IPS-18c (cell line): ENCODE data around the gene UCMA.
"Not testable (repeated sequence)": the region's sequence is repeated elsewhere in the genome, so short reads cannot be mapped to it uniquely, and the experiment has no call there.

Experiments used
- H3K4me3 ChIP-seq: 2 replicates; pipeline ENCODE4 v1.7.0; 2013; ENCODE audit warnings: low read depth, mild to moderate bottlenecking, low read length, moderate library complexity; ENCODE audit not compliant: insufficient read depth
- H3K9me3 ChIP-seq: one replicate; pipeline ENCODE4 v1.6.1; 2013; ENCODE audit warnings: mild to moderate bottlenecking, low read length, moderate library complexity; ENCODE audit not compliant: control insufficient read depth, insufficient read depth

The UCMA gene, protein sequence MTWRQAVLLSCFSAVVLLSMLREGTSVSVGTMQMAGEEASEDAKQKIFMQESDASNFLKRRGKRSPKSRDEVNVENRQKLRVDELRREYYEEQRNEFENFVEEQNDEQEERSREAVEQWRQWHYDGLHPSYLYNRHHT

DNA sequence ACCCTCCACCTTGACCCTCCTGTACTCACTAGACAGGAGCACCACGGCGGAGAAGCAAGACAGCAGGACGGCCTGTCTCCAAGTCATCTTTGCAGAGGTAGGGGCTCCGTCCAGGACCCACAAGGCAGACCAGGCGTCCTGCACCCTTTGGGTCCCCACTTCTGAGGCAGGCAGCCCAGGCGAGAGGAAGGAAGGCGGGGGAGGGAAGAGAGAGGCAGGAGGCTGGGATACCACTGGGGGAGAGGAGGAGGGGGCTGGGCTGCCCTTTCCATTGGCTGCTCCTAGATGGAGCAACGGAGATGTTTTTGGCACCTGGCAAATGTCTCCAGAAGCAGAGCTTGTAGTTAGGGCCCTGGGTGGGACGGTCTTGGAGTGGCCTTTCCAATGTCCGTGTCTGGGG lies at the start of gene UCMA:
UCMA (minus strand) TSS at position 203 of the 400 bp plus-strand sequence; CDS start at position 87, 116 bp downstream.
- no peak within 1 kb of the TSS for H3K4me3 ChIP-seq
- no peaks in the 10 kb centered on the region for H3K9me3 ChIP-seq

DNA sequence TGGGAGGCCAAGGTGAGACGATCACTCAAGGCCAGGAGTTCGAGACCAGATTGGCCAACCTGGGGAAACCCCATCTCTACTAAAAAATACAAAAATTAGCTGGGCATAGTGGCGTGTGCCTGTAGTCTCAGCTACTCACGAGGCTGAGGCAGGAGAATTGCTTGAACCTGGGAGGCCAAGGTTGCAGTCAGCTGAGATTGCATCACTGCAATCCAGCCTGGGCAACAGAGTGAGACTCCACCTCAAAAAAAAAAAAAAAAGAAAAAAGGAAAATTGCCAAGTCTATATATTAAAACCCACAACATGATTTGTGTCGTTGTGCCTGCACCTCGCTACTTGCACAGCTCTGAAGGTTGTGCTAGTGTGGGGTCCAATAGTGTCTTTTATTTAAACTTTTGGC lies 48.2 kb upstream of the UCMA start:
- not testable (repeated sequence) for H3K9me3 ChIP-seq, H3K4me3 ChIP-seq

DNA sequence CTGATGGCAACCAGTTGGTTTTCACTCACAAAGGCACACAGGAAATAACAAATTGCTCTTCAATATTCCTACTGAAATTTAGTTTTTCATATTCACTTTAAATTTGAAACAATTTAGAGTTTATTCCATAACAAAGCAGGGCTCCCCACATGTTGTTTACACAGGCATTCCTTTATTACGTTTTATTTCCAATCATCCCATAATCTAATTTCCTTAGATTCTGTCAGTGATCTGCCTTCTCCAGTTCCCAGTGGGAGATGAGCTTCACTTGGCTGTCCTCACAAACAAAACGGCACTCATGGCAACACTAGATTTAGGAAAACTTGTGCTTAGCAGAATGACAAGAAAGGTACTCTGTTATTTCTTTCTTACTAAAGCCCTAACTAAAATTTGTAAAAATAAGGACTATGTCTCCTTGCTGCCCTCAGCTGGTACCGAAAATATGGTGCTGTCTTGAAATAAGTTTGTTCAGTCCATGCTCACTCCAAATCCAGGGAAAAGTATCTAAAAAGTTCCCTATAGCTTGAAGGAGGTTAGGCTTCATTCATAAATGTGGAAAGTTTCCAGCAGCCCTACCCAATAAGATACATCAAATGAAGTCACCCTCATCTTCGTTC lies 42.7 kb upstream of the UCMA start:
- H3K9me3 ChIP-seq: no peaks in the 10 kb centered on the region
- no peak overlapping the region for H3K4me3 ChIP-seq

GRCh38 chr10:13276146-13276545 lies 42.0 kb upstream of the UCMA start:
- not testable (repeated sequence) for H3K9me3 ChIP-seq, H3K4me3 ChIP-seq

DNA sequence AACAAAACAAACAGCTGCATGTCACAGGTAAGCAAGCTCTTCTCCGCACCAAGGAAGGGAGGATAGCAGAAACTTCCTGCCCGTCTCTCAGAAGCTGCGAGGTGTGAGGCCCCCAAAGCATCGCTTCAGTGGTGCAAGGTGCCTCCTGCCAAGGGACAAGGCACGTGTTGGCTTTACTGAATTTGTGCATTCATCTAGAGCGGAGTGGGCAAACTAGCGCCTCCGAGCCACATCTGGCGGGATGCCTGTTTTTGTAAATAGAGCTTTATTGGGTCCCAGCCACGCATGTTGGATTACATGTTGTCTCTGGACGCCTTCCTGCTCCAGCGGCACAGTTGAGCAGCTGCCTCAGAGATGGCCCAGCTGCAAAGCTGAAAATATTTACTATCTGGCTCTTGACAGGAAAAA lies 38.0 kb upstream of the UCMA start:
- H3K4me3 ChIP-seq: no peak overlapping the region
- H3K9me3 ChIP-seq: no peaks in the 10 kb centered on the region

- Histone ChIP-seq H3K9me3 (no peaks in the 10 kb centered on the region), H3K4me3 (no peak overlapping the region)
These were observed 37.5 kb upstream of the UCMA start for GRCh38 chr10:13271552-13272163.

DNA sequence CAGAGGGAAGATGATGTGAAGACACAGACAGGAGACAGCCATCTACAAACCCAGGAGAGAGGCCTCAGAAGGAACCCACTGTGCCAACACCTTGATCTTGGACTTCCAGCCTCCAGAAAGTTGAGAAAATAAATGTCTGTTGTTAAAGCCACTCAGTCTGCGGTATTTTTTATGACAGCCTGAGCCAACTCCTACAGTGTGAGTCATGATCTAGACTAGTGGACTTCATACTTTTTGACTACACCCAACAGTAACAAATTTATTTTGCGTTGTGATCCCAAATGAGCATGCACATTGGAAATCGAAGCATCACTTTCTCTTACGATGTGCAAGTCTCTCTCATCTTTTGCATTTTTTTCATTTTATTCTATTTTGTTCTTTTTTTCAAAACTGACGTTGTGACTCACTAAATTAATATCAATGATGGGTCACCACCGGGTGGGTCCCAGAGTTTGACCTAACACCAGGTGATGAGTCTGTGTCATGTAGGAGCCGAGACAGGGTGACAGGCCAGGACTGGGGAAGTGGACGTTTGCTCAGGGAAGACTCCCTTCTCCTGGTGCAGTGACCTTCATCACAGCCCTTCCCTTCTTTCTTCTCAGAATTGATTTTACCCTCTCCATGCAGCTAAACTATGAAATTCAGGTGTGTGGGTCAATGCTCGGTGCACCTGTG lies 36.8 kb upstream of the UCMA start:
- Histone ChIP-seq H3K9me3 (no peaks in the 10 kb centered on the region), H3K4me3 (no peak overlapping the region)

- Histone ChIP-seq H3K4me3 (no peak overlapping the region), H3K9me3 (no peaks in the 10 kb centered on the region)
These were observed 34.7 kb upstream of the UCMA start for GRCh38 chr10:13268841-13269240.

- Histone ChIP-seq H3K4me3 (no peak overlapping the region), H3K9me3 (no peaks in the 10 kb centered on the region)
These were observed 34.1 kb upstream of the UCMA start for GRCh38 chr10:13268310-13268709.

DNA sequence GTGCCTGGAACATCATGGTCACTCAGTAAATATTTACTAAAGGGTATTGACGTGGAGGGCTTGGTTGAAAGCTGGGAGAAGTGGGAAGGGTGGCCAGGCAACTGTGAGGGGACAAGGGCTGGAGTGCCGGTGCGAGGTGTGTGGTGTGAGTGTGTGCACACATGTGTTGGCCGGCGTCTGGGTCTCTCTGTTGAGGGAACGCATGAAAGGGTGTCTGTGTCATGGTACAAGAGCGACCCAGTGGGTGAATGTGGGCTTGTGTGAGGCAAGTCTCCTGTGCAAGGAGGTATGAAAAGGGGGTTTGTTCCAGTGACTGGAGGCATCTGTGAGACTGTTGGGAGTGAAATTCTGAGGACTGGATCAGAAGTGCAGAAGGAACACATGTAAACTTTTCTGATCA lies 29.4 kb upstream of the UCMA start:
- H3K9me3 ChIP-seq: peaks cover 2% of the 10 kb centered on the region
- H3K4me3 ChIP-seq: no peak overlapping the region

DNA sequence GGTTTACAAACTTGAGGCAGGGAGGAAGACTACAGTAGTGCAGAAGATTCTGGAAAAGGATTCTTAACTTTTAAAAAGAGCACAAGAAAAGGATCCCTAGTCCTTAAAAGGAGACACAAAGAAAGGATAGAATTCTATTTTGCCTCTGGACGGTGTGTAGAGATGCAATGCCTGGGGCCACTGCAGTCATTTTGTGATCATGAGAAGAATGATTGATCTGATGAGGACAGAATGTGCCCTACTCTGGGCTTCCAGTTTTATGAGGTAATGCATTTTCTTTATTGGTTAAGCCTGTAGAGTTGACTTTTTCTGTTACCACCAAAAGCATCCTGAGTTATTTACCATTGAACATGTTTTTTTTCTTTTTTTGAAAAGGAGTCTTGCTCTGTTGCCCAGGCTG lies 28.3 kb upstream of the UCMA start:
- Histone ChIP-seq H3K4me3 (no peak overlapping the region), H3K9me3 (peaks cover 6% of the 10 kb centered on the region)

DNA sequence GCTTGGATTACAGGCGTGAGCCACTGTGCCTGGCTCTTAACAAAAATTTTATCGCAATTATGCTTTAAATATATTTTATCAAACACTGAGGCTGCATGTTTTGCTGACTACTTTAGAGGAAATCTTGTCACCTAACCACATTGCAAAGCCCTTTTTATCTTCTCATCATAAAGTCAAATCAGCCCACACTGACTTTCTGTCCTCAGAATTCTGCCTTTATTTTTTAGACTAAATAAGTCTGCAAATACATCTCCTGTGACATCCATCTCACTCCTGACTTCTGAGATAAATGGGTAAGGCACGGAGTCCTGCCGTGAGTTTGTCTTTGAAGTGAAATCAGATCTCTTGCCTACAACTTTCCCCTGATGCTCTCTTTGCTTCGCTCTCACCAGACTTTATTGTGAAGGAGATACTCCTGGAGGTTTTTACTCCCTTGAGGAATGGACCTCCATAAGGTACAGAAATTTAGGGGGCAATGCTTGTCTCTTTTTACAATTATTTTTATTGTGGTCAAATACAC lies 23.5 kb upstream of the UCMA start:
- H3K9me3 ChIP-seq: peaks cover 6% of the 10 kb centered on the region

GRCh38 chr10:13256627-13257026 lies 22.5 kb upstream of the UCMA start:
- Histone ChIP-seq H3K4me3 (no peak overlapping the region), H3K9me3 (peaks cover 6% of the 10 kb centered on the region)

More for the DNA sequence above, 23.5 kb upstream of the UCMA start:
- H3K4me3 ChIP-seq: no peak overlapping the region

DNA sequence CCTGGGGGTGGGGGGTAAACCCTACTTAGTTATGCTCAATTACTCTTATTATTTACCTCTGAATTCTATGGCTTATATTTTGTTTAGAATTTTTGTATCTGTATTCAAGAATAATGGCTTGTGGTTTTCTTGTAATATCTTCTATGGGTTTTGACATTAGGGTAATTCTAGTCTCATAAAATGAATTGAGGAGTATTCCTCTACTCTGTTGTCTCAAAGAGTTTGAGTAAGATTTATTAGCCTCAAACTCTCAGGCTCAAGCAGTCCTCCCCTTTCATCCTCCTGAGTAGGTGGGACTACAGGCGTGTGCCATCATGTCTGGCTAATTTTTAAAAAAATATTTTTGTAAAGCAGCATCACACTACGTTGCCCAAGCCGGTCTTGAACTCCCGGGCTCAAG lies 19.6 kb upstream of the UCMA start:
- Histone ChIP-seq H3K9me3 (peaks cover 4% of the 10 kb centered on the region), H3K4me3 (no peak overlapping the region)

- H3K4me3 ChIP-seq: no peak overlapping the region
- no peaks in the 10 kb centered on the region for H3K9me3 ChIP-seq
These were observed 13.6 kb upstream of the UCMA start for GRCh38 chr10:13247784-13248183.

- Histone ChIP-seq H3K4me3 (no peak overlapping the region), H3K9me3 (no peaks in the 10 kb centered on the region)
These were observed 13.1 kb upstream of the UCMA start for GRCh38 chr10:13247246-13247645.

DNA sequence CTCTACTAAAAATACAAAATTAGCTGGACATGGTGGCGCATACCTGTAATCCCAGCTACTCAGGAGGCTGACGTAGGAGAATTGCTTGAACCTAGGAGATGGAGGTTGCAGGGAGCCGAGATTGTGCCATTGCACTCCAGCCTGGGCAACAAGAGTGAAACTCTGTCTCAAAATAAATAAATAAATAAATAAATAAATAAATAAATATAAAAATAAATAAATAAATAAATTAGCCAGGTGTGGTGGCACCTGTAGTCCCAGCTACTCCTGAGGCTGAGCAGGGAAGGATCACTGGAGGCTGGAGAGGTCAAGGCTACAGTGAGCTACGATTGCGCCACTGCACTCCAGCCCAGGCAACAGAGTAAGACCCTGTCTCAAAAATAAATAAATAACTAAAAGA lies 8.1 kb upstream of the UCMA start:
- H3K4me3 ChIP-seq, H3K9me3 ChIP-seq: not testable (repeated sequence)

DNA sequence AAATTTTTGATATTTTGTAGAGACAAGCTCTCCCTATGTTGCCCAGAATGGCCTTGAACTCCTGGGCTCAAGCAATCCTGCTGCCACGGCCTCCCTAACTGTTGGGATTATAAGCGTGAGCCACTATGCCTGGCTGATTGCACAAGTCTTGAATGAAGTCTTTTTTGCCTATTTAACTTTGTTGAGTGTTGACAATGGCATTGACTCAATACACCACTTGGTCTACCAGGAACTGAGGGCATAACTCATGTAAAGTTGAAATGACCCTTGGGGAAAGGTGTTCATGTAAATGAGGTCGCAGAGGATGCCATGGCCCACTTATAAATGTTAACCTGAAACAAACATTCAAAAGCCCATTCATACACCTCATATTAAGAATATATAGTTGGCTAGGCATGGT lies 7.4 kb upstream of the UCMA start:
- H3K9me3 ChIP-seq: no peaks in the 10 kb centered on the region
- H3K4me3 ChIP-seq: no peak overlapping the region
